Measurements from ENCODE around the gene AK8.

The AK8 gene

DNA sequence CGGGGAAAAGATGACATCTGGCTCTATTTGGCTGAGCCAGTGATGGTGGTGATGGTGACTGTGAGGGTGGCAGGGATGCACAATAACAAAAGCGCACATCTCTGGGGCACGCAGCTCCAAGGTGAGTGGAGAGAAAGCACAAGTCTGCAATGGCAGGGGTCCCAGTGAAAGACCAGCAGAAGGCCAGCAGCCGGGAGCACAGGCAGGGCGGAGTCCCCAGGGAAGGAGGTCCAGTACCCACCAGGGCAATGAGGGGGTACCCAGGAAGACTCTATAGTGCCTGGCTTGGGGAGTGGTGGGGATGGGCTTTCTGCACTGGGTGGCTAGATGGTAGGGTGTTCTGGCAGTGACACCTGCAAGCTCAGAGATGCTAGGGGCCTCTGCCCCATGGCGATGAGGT, 69.4 kb downstream of the AK8 start:
- no peak for DNase-seq (ENCODE audit: low spot score)
- TF ChIP-seq, protein P1, sequence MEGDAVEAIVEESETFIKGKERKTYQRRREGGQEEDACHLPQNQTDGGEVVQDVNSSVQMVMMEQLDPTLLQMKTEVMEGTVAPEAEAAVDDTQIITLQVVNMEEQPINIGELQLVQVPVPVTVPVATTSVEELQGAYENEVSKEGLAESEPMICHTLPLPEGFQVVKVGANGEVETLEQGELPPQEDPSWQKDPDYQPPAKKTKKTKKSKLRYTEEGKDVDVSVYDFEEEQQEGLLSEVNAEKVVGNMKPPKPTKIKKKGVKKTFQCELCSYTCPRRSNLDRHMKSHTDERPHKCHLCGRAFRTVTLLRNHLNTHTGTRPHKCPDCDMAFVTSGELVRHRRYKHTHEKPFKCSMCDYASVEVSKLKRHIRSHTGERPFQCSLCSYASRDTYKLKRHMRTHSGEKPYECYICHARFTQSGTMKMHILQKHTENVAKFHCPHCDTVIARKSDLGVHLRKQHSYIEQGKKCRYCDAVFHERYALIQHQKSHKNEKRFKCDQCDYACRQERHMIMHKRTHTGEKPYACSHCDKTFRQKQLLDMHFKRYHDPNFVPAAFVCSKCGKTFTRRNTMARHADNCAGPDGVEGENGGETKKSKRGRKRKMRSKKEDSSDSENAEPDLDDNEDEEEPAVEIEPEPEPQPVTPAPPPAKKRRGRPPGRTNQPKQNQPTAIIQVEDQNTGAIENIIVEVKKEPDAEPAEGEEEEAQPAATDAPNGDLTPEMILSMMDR (IDR thresholded peaks at IDR 0.05; ENCODE audit: extremely low read depth, missing control alignments) = no peak

GRCh38 chr9:132806723-132807421, 71.2 kb downstream of the AK8 start:
- DNase-seq (ENCODE audit: low spot score) = no peak
- TF ChIP-seq, protein P1 (IDR thresholded peaks at IDR 0.05; ENCODE audit: extremely low read depth, missing control alignments) = no peak

GRCh38 chr9:132806306-132806705, 71.8 kb downstream of the AK8 start:
- TF ChIP-seq, protein P1 (IDR thresholded peaks at IDR 0.05; ENCODE audit: extremely low read depth, missing control alignments) = no peak
- no peak for DNase-seq (ENCODE audit: low spot score)

DNA sequence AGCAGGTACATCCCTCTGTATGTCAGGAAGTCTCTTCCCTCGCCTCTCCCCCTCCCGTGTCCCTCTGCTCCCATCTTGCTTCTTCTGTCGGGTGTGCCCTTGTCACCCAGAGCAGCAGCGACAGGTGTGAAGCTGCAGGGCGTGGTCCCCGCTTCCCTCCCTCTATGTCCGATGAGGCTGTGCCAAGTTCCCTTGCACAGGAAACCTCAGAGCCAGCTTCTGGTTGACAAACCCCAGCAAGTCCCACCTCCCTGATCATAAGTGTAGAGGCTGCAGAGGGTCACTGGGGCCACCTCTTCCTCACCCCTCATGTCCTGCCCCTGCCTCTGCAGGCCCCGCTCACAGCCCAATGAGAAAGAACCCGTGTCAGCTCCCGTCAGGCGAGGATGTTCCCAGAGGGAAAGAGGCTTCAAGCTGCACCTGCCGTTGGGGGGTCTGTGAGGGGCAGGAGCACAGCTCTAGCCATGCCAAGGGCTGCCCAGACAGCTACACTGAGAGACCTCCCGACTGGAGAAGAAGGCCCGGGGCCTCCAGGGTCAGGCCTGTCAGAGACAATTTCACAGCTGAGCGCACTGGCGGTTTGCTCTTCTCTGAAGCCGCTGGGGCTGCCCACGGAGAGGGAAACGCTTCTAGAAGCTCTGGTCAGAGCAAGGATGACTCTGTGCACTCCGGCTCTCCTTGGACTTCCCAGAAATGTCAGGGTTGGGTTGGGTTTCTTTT, 73.3 kb downstream of the AK8 start:
- DNase-seq (ENCODE audit: low spot score) = no peak
- TF ChIP-seq, protein P1 (IDR thresholded peaks at IDR 0.05; ENCODE audit: extremely low read depth, missing control alignments) = no peak

- TF ChIP-seq, protein P1 (IDR thresholded peaks at IDR 0.05; ENCODE audit: extremely low read depth, missing control alignments) = no peak
- DNase-seq (ENCODE audit: low spot score) = no peak
These were observed 75.8 kb downstream of the AK8 start for GRCh38 chr9:132802121-132802795.

- DNase-seq (ENCODE audit: low spot score) = no peak
- TF ChIP-seq, protein P1 (IDR thresholded peaks at IDR 0.05; ENCODE audit: extremely low read depth, missing control alignments) = no peak
These were observed 76.4 kb downstream of the AK8 start for GRCh38 chr9:132801659-132802058.

All from GM20000 (cell line).